Mucosa of descending colon (tissue), 3 donors: ENCODE measurements around the gene IRF6. TPM values are rescaled to one million over a fixed set of nuclear protein-coding genes. Genes with fewer than 3 reads are reported as not detected.
A peak's percentile ranks its signal among the peaks of the same experiment; 100 is the strongest.

Experiments
- ATAC-seq: fragments of 200-7000 bp; cut with Tn5 transposase; one replicate; pipeline ENCODE4 v1.9.1; 2020; ENCODE audit warnings: mild to moderate bottlenecking, moderate library complexity
- DNase-seq, 3 donors: peaks; one replicate each; pipeline ENCODE4 v3.0.0-alpha.2; 2020
- H3K36me3 ChIP-seq: fragments of 200-600 bp; one replicate; pipeline ENCODE4 v1.8.0; 2021; ENCODE audit warnings: low read depth, mild to moderate bottlenecking
- H3K4me1 ChIP-seq: fragments of 200-600 bp; one replicate; pipeline ENCODE4 v1.8.0; 2021; ENCODE audit warnings: low read depth, mild to moderate bottlenecking
- H3K4me3 ChIP-seq: fragments of 200-600 bp; one replicate; pipeline ENCODE4 v1.8.0; 2021; ENCODE audit warnings: mild to moderate bottlenecking
- H3K9me3 ChIP-seq: fragments of 200-600 bp; one replicate; pipeline ENCODE4 v1.8.0; 2021; ENCODE audit warnings: mild to moderate bottlenecking
- CTCF ChIP-seq: fragments of 200-600 bp; IDR thresholded peaks from one replicate; pipeline ENCODE4 v1.8.0; 2022; ENCODE audit warnings: antibody characterized with exemption, mild to moderate bottlenecking
- intact Hi-C, 2 donors: fragments of 100-400 bp; cut with DNase I in 1 of 2; cut with micrococcal nuclease in 1 of 2; formaldehyde crosslinking; loops; one replicate each; pipeline versions ENCODE4 v1.11.0 to v1.11.1; 2022; cut with DNase I, micrococcal nuclease
- total RNA-seq, 3 donors: library from RNA; stranded (reverse); fragmentation: NEBNext Ultra II Directional in 2 of 3; extraction: Animal tissue kit (Norgen Biotek cat#: 25700) in 2 of 3; gene quantifications; one replicate each; pipeline versions ENCODE4 v1.2.1 to v1.2.4, GENCODE V29; 2021 to 2023
- donor health status: DM: no; HTN: no; CAD: no; lungs with moderate emphysema.
- donor health status: DM: no; HTN: no; CAD: no.
- donor health status: DM: no; HTN: yes; CAD: no.

Gene IRF6
- total RNA-seq, 3 donors from 2014 or later, result 42.9 to 115 (median 96.9) TPM

DNA sequence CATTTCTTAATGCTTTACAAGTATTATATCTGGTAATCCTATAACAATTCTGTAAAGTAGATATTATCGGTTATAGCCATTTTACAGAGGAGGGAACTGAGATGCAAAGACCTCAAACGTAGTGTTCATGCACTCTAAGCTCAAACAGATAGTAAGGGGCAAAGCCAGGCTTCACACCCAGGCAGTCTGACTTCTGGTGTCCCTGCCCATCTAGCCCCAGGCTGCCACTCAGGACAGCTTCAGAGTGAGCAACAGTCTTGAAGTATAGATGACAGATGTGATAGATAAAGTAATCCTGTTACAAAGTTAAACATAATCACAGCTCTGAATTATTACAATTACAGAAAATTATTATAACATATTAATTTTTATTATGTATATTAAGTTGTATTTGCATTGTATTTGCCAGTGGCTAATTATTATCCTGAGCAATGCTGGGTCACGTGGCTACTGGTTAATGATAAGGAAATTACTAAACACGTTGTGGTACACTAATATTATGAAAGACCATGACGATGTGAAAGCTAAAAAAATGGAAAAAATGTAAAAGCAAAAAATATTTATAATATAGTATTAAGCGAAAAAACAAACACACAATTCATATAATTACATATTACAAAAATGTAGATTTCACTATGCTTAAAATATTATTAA lies 56.1 kb downstream of the IRF6 start:
- no peak for ATAC-seq
- Histone ChIP-seq H3K36me3 (no peaks in the 10 kb centered on the region), H3K4me1 (no peaks in the 10 kb centered on the region), H3K9me3 (no peaks in the 10 kb centered on the region), H3K4me3 (no peak overlapping the region)
- TF ChIP-seq CTCF, result no peak
- no peak for DNase-seq
- intact Hi-C loops, result no loop called here

DNA sequence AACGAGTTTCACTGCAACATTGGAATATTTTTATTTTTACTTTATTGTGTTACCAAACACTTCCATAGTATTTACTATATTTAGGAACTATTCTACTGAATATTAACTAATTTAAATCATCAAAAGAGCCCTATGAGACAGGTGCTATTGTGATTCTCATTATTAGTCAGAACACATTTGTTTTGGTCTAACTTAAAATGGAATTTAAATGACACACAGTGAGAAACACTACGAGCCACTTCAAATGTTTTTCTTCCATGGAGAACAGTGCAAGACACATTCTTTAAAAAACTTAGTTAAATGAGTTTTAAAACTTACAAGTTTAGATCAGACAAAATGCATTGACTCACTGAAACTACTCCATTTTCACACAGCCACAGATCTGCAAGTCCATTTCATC lies 56.7 kb downstream of the IRF6 start:
- DNase-seq (no peak), ATAC-seq (no peak)
- intact Hi-C loops, result no loop called here
- no peaks in the 10 kb centered on the region for H3K36me3 ChIP-seq
- TF ChIP-seq CTCF, result no peak
- no peak overlapping the region for H3K4me3 ChIP-seq
- H3K9me3 ChIP-seq, result no peaks in the 10 kb centered on the region
- H3K4me1 ChIP-seq, result no peaks in the 10 kb centered on the region

GRCh38 chr1:209748620-209749019 lies 57.3 kb downstream of the IRF6 start:
- intact Hi-C loops, result no loop called here
- Histone ChIP-seq H3K4me1 (no peaks in the 10 kb centered on the region), H3K4me3 (no peak overlapping the region), H3K36me3 (no peaks in the 10 kb centered on the region), H3K9me3 (no peaks in the 10 kb centered on the region)
- ATAC-seq, result no peak
- no peak for TF ChIP-seq CTCF
- DNase-seq, result no peak

- DNase-seq (peak; percentile 95 to 97 (median 96)), ATAC-seq (peak; percentile 99)
- H3K4me1 ChIP-seq, result no peaks in the 10 kb centered on the region
- peak; percentile 83 for TF ChIP-seq CTCF
- no peak overlapping the region for H3K4me3 ChIP-seq
- intact Hi-C loops, result no loop called here
- no peaks in the 10 kb centered on the region for H3K9me3 ChIP-seq
- no peaks in the 10 kb centered on the region for H3K36me3 ChIP-seq
These were observed 58.2 kb downstream of the IRF6 start for GRCh38 chr1:209747580-209748262.

DNA sequence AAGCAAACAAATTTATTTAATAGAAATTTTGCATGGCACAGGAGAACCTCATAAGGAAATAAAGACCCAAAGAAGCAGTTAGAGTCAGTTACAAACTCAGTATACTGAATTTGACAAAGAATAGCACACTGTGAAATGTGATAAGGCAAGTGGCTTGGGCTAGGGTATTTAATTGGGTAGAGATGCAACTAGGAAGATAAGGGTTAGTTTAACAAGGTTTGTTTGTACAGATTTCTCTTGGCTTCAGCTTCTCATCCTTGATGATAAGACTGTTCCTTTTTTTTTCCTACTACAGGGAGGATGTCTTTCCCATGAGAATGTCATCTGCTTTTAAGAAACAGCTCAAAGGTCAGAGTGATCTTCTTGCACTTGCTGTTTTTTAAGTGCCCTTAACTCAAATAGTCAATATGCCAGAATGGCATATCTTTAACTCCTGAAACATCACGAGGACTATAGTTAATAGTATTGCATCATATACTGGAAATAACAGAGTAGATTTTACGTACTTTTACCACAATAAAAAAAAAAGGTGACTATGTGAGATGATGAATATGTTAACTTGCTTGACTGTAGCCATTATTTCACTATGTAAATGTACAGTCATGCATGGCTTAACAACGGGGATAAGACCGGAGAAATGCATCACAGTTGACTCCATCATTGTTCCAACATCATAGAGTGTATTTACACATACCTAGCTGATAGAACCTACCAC lies 59.3 kb downstream of the IRF6 start:
- intact Hi-C loops, result no loop called here
- no peak for TF ChIP-seq CTCF
- ATAC-seq (no peak), DNase-seq (no peak)
- H3K4me1 ChIP-seq, result no peaks in the 10 kb centered on the region
- no peaks in the 10 kb centered on the region for H3K9me3 ChIP-seq
- H3K4me3 ChIP-seq, result no peak overlapping the region
- H3K36me3 ChIP-seq, result no peaks in the 10 kb centered on the region
